ENCODE results near the gene CTXN1.

- TF ChIP-seq CTCF (IDR thresholded peaks at IDR 0.05; ENCODE audit: low read depth, low read length, poor library complexity, severe bottlenecking) (no peak), EZH2phosphoT487 (IDR thresholded peaks at IDR 0.05; ENCODE audit: borderline replicate concordance, low read length) (no peak)
Measured at GRCh38 chr19:7973883-7974282, 47.9 kb upstream of the CTXN1 start.
